WERI-Rb-1 (cell line): ENCODE measurements around the gene MZT1.

Experiments used
- DNase-seq: peaks from one replicate; pipeline ENCODE4 v3.0.0-alpha.2; 2020
- H3K27ac ChIP-seq: fragments of 250-450 bp; sonication (Bioruptor Pico); 2 replicates; pipeline ENCODE4 v1.5.1; 2020; ENCODE audit warnings: mild to moderate bottlenecking, moderate library complexity
- H3K27me3 ChIP-seq: fragments of 250-450 bp; sonication (Bioruptor Pico); 2 replicates; pipeline ENCODE4 v1.5.1; 2021; ENCODE audit warnings: mild to moderate bottlenecking, low read depth, moderate library complexity; ENCODE audit not compliant: insufficient read depth, severe bottlenecking
- H3K36me3 ChIP-seq: fragments of 250-450 bp; sonication (Bioruptor Pico); 2 replicates; pipeline ENCODE4 v1.5.1; 2020; ENCODE audit warnings: mild to moderate bottlenecking, moderate library complexity
- H3K4me3 ChIP-seq: 2 replicates; pipeline ENCODE4 v1.5.1; 2011; ENCODE audit warnings: low read depth, mild to moderate bottlenecking, control low read depth, low read length
- H3K9me3 ChIP-seq: fragments of 250-450 bp; sonication (Bioruptor Pico); 2 replicates; pipeline ENCODE4 v1.5.1; 2021; ENCODE audit warnings: mild to moderate bottlenecking, moderate library complexity; ENCODE audit not compliant: severe bottlenecking
- TF ChIP-seq, protein P1 (sequence below): IDR thresholded peaks from 2 replicates; pipeline ENCODE4 v1.5.1; 2011; ENCODE audit warnings: low read depth, mild to moderate bottlenecking, control low read depth, inconsistent platforms, low read length

MZT1 gene

DNA sequence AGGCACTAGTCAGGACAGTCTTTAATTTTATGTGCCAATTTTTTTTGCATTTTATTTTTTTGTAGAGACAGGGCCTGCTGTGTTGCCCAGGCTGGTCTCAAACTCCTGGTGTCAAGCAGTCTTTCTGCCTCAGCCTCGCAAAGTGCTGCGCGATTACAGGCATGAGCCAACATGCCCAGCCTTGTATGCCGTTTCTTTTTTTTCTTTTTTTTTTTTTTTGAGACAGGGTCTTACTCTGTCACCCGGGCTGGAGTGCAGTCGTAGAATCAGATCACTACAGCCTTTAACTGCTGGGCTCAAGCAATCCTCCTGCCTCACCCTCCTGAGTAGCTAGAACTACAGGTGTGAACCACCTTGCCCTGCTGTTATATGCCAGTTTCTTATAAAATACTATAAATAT, 26.7 kb upstream of the MZT1 start:
- no peak overlapping the region for H3K4me3 ChIP-seq
- peaks cover 58% of the 10 kb centered on the region for H3K36me3 ChIP-seq
- DNase-seq: no peak
- TF ChIP-seq, protein P1, sequence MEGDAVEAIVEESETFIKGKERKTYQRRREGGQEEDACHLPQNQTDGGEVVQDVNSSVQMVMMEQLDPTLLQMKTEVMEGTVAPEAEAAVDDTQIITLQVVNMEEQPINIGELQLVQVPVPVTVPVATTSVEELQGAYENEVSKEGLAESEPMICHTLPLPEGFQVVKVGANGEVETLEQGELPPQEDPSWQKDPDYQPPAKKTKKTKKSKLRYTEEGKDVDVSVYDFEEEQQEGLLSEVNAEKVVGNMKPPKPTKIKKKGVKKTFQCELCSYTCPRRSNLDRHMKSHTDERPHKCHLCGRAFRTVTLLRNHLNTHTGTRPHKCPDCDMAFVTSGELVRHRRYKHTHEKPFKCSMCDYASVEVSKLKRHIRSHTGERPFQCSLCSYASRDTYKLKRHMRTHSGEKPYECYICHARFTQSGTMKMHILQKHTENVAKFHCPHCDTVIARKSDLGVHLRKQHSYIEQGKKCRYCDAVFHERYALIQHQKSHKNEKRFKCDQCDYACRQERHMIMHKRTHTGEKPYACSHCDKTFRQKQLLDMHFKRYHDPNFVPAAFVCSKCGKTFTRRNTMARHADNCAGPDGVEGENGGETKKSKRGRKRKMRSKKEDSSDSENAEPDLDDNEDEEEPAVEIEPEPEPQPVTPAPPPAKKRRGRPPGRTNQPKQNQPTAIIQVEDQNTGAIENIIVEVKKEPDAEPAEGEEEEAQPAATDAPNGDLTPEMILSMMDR: no peak
- no peaks in the 10 kb centered on the region for H3K9me3 ChIP-seq
- no peaks in the 10 kb centered on the region for H3K27me3 ChIP-seq
- H3K27ac ChIP-seq: no peak overlapping the region

DNA sequence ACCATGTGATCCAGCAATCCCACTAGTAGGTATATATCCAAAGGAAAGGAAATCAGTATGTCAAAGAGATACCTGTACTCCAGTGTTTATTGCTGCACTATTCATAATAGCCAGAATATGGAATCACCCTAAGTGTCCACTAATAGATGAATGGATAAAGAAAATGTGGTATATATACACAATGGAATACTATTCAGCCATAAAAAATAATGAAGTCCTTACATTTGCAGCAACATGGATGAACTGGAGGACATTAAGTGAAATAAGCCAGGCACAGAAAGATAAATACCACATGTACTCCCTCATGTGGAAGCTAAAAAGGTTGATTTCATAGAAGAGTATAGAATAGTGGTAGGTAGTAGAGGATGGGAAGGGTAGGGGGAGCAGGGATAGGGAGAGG, 23.8 kb upstream of the MZT1 start:
- Histone ChIP-seq H3K36me3 (peaks cover 61% of the 10 kb centered on the region), H3K27ac (no peak overlapping the region)
- no peak for DNase-seq

DNA sequence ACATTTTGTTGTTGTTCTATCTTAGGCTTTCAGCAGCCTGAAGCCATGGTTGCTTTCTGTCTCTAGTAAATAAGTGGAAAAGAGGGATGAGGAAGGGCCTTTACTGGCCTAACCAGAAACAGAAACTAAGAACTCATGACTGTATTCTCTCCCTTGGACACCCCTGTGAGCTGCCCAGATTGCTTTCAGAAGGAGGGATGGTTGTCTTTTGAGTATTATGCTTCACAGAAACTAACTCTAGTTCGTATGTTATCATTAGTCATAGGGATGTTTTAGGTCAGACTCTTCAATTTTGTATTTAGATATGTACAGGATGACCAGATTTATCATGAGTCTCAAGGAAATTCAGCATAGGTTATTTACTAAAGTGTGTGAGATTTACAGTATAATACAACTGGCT, 17.8 kb upstream of the MZT1 start:
- TF ChIP-seq, protein P1: no peak
- no peaks in the 10 kb centered on the region for H3K9me3 ChIP-seq
- H3K27ac ChIP-seq: no peak overlapping the region
- no peak for DNase-seq
- no peaks in the 10 kb centered on the region for H3K27me3 ChIP-seq
- H3K36me3 ChIP-seq: peaks cover 49% of the 10 kb centered on the region
- H3K4me3 ChIP-seq: no peak overlapping the region

More for the DNA sequence above, 23.8 kb upstream of the MZT1 start:
- Histone ChIP-seq H3K4me3 (no peak overlapping the region), H3K27me3 (no peaks in the 10 kb centered on the region), H3K9me3 (no peaks in the 10 kb centered on the region)
- TF ChIP-seq, protein P1: no peak

DNA sequence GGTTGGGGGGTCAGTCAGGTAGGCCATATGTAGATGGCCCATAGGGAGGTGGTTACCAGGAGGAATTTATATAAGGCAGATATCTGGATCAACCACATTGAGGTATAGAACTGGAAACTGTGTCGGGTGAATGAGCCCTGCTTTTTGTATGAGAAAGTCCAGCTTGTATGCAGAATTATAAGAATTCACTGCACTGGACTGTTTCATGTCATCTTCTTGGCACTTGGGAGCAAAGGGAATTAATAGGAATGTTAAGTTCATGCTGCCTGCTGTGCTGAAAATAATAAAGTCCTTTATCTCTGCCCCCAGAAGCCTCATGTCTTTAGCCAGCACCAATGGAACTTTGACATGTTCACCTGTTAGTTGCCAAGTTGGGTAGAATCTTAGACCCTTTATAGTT, 12.6 kb upstream of the MZT1 start:
- TF ChIP-seq, protein P1: no peak
- Histone ChIP-seq H3K27me3 (no peaks in the 10 kb centered on the region), H3K36me3 (peaks cover 44% of the 10 kb centered on the region), H3K27ac (no peak overlapping the region), H3K9me3 (no peaks in the 10 kb centered on the region), H3K4me3 (no peak overlapping the region)
- no peak for DNase-seq

DNA sequence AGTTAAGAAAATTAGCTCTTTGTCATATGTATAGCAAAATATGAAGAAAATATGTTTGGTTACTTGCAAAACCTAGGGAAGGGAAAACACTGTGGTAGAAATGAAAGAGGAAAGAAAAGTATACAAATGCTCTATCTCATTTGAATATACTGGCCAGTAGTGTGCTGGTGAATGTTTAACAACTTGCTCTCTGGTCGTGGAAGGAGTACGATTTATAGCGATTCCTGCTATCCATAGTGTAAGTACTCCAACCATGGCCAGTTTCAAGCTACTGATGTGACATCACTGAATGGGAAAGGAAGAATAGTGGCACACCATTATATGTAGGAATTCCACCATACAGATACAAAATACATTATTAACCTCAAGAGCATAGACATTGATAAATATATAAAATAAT, 9.6 kb upstream of the MZT1 start:
- TF ChIP-seq, protein P1: no peak
- H3K27ac ChIP-seq: no peak overlapping the region
- H3K9me3 ChIP-seq: no peaks in the 10 kb centered on the region
- H3K36me3 ChIP-seq: peaks cover 56% of the 10 kb centered on the region
- no peak for DNase-seq
- H3K4me3 ChIP-seq: no peak overlapping the region
- H3K27me3 ChIP-seq: no peaks in the 10 kb centered on the region

DNA sequence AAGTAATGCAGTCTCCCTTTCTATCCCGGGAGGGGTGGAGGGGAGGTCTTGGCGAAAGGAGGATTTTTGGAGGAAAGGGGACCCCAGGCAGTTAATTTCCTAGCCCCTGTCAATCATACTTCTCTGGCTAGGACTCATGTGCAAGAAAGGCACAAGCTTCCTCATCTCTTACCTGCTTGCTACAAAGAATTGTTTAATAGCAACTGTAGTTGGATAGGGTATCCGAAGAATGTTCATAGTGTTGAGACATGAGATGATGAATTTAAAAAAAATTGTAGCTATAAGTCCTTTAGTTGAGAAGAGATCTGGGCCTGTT, 819 bp upstream of the MZT1 start:
- Histone ChIP-seq H3K27ac (peak overlapping the region; percentile 82), H3K27me3 (no peaks in the 10 kb centered on the region), H3K4me3 (peak overlapping the region; percentile 84), H3K36me3 (peaks cover 44% of the 10 kb centered on the region), H3K9me3 (no peaks in the 10 kb centered on the region)
- TF ChIP-seq, protein P1: no peak
- no peak for DNase-seq
